Measurements from ENCODE around the gene ITGB8. TPM values are rescaled to one million over a fixed set of nuclear protein-coding genes. Genes with fewer than 3 reads are reported as not detected.
A peak's percentile ranks its signal among the peaks of the same experiment; 100 is the strongest.
"Not testable (repeated sequence)": the region's sequence is repeated elsewhere in the genome, so short reads cannot be mapped to it uniquely, and the experiment has no call there.

ITGB8 gene
- total RNA-seq, 1 donor from 2014 or later = 121 TPM

DNA sequence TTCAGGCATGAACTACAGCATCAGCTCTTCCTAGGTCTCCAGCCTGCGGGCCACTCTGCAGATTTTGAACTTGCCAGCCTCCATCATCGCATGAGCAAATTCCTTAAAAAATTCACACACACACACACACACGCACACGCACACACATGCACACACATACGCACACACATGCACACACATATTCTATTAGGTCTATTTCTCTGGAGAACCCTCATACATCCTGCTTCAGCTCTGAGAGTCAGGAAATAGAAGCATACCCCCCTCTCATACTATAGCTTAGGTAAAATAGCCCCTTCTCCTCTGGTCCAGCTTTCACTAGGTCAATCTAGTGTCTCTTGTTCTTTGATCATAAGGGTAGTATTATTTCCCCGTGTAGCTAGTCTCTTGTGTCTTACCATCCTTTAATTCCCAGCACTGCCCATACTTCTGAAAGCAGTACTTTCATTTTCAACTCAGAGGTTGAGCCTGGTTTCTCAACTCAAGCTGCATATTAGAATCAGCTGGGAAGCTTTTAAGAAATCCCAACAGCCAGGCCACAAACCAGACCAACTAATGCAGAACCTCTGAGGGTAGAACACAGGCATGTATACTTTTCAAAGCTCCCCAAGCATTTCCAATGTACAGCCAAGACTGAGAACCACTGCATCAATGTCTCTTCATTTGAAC is 30.9 kb upstream of the ITGB8 start:
- no peak for TF ChIP-seq CTCF (conservative IDR thresholded peaks at IDR 0.05; ENCODE audit: low read depth, low read length)
- no peak overlapping the region for H3K4me3 ChIP-seq (ENCODE audit: low read depth, low read length)
- no peak for DNase-seq (ENCODE audit: low read depth)

DNA sequence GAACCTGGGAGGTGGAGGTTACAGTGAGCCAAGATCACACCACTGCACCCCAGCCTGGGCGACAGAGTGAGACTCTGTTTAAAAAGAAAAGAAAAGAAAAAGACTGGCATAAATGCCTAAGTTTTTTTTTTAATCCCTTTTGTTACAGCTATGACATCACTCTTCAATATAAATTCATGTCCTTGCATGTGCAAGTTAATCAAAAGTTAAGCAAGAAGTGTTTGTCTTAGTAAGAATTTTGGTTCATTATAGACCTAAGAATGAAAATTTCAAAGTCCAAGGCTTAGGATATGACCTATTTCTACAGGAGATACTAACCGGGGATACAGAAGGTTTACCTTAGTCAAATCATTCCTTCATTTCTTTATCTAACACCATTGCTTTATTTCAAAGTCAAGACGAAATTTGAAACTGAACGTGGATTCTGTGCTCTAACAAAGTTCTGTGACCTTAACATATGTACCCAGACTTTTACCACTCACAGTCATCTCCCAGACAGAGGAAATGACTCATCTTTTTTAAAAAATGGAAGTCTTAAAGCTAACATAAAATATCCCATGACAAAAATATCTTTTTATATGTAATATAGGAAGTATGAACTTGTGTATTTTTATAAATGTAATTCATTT is 29.3 kb upstream of the ITGB8 start:
- no peak overlapping the region for H3K4me3 ChIP-seq (ENCODE audit: low read depth, low read length)
- TF ChIP-seq CTCF (conservative IDR thresholded peaks at IDR 0.05; ENCODE audit: low read depth, low read length) = no peak
- DNase-seq (ENCODE audit: low read depth) = no peak

GRCh38 chr7:20302300-20302699 is 28.4 kb upstream of the ITGB8 start:
- not testable (repeated sequence) for DNase-seq (ENCODE audit: low read depth); H3K4me3 ChIP-seq (ENCODE audit: low read depth, low read length)

DNA sequence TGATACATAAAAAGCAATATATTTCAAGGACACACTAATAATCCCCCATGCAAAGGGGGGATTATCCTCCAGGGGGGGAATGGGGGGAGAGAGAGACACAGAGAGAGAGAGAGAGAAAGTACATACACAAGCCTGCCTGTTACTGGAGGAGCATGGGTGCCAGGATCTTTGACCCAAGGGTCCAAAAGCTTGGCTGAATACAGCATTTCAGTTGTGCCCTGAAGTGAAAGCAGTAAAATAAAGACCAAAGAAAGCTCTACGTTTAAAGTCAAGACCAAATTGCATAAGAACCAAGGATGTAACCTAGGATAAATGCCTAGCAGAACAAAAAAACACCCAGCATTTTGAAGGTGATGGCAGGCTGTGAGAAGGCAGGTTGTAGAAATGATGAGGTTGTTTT is 27.8 kb upstream of the ITGB8 start:
- no peak for DNase-seq (ENCODE audit: low read depth)
- H3K4me3 ChIP-seq (ENCODE audit: low read depth, low read length) = no peak overlapping the region
- TF ChIP-seq CTCF (conservative IDR thresholded peaks at IDR 0.05; ENCODE audit: low read depth, low read length) = no peak

- DNase-seq (ENCODE audit: low read depth) = no peak
- TF ChIP-seq CTCF (conservative IDR thresholded peaks at IDR 0.05; ENCODE audit: low read depth, low read length) = no peak
- H3K4me3 ChIP-seq (ENCODE audit: low read depth, low read length) = no peak overlapping the region
These were observed 26.3 kb upstream of the ITGB8 start for GRCh38 chr7:20304366-20304765.

DNA sequence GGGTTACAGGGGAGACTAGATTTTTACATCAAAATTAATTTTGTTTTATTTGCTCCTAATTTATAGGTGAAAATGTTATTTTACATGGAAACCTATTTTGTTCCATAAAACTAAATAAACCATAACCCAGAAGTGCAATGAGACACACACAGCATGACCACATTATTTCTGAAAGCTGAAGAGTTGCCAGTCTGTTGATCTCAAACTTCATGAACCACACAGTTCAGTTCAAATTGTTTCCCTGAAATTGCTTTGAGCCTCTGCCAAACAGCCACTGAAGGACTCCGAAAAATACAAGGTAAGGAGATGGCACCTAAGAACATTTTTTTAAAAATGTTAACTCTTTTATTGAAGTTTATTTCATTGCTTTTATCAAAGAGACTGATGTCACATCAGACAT is 25.0 kb upstream of the ITGB8 start:
- TF ChIP-seq CTCF (conservative IDR thresholded peaks at IDR 0.05; ENCODE audit: low read depth, low read length) = no peak
- DNase-seq (ENCODE audit: low read depth) = no peak
- no peak overlapping the region for H3K4me3 ChIP-seq (ENCODE audit: low read depth, low read length)

GRCh38 chr7:20306180-20306946 is 24.3 kb upstream of the ITGB8 start:
- no peak overlapping the region for H3K4me3 ChIP-seq (ENCODE audit: low read depth, low read length)
- no peak for TF ChIP-seq CTCF (conservative IDR thresholded peaks at IDR 0.05; ENCODE audit: low read depth, low read length)
- DNase-seq (ENCODE audit: low read depth) = peak; percentile 67

Measured in epithelial cell of proximal tubule (primary cell).